Fibroblast of villous mesenchyme (primary cell): ENCODE results near the gene GAST. TPM values are rescaled to one million over a fixed set of nuclear protein-coding genes. Genes with fewer than 3 reads are reported as not detected.
"Not testable (repeated sequence)": the region's sequence is repeated elsewhere in the genome, so short reads cannot be mapped to it uniquely, and the experiment has no call there.

ENCODE experiments used
- DNase-seq: peaks from one replicate; pipeline ENCODE4 v3.0.0-alpha.2; 2010; ENCODE audit warnings: low read depth
- H3K4me3 ChIP-seq: 2 replicates; pipeline ENCODE4 v1.5.1; 2011; ENCODE audit warnings: low read depth, mild to moderate bottlenecking, low read length
- total RNA-seq: library from RNA; depleted of rRNA; stranded (reverse); fragments of >200 nt; gene quantifications from 2 replicates; pipeline ENCODE4 v1.2.3, GENCODE V29; 2012
- TF ChIP-seq, protein P1 (sequence below): IDR thresholded peaks from 2 replicates; pipeline ENCODE4 v1.5.1; 2012; ENCODE audit warnings: low read depth, mild to moderate bottlenecking, low read length; ENCODE audit not compliant: insufficient read depth

The GAST gene
- total RNA-seq, 1 donor, result not detected

GRCh38 chr17:41666708-41667279 is 45.3 kb upstream of the GAST start:
- peak overlapping the region; percentile 53 for H3K4me3 ChIP-seq
- peak; percentile 63 for DNase-seq
- TF ChIP-seq, protein P1, sequence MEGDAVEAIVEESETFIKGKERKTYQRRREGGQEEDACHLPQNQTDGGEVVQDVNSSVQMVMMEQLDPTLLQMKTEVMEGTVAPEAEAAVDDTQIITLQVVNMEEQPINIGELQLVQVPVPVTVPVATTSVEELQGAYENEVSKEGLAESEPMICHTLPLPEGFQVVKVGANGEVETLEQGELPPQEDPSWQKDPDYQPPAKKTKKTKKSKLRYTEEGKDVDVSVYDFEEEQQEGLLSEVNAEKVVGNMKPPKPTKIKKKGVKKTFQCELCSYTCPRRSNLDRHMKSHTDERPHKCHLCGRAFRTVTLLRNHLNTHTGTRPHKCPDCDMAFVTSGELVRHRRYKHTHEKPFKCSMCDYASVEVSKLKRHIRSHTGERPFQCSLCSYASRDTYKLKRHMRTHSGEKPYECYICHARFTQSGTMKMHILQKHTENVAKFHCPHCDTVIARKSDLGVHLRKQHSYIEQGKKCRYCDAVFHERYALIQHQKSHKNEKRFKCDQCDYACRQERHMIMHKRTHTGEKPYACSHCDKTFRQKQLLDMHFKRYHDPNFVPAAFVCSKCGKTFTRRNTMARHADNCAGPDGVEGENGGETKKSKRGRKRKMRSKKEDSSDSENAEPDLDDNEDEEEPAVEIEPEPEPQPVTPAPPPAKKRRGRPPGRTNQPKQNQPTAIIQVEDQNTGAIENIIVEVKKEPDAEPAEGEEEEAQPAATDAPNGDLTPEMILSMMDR, result peak; percentile 95

GRCh38 chr17:41667280-41668041 is 44.7 kb upstream of the GAST start:
- H3K4me3 ChIP-seq, result no peak overlapping the region
- TF ChIP-seq, protein P1, result no peak
- no peak for DNase-seq

- no peak overlapping the region for H3K4me3 ChIP-seq
- DNase-seq, result no peak
- TF ChIP-seq, protein P1, result no peak
Observed at GRCh38 chr17:41672153-41672552, 40.0 kb upstream of the GAST start.

GRCh38 chr17:41675157-41676057 is 36.7 kb upstream of the GAST start:
- not testable (repeated sequence) for H3K4me3 ChIP-seq, DNase-seq

DNA sequence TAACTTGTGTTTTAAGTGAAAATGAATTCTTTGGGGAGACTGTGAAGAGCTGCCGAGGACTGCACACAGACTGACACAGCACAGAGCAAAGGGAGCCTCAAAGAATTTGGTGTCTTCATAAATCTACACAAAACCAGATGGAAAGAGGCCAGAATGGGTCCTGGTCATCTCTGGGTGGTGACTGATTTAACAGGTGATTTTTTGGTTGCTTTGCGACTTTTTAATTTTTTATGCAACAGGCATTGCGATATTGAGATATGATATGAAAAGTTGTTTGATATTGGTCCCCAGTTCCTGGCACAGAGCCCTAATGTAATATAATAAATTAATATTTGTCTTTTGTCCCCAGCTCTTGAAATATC is 36.1 kb upstream of the GAST start:
- TF ChIP-seq, protein P1, result no peak
- no peak for DNase-seq
- no peak overlapping the region for H3K4me3 ChIP-seq

GRCh38 chr17:41678411-41678906 is 33.7 kb upstream of the GAST start:
- TF ChIP-seq, protein P1, result no peak
- peak overlapping the region; percentile 1 for H3K4me3 ChIP-seq
- DNase-seq, result peak; percentile 20
